Right atrium auricular region (tissue), 2 donors: ENCODE data around the gene VLDLR. TPM values are rescaled to one million over a fixed set of nuclear protein-coding genes. Genes with fewer than 3 reads are reported as not detected.

Experiments used
- DNase-seq: peaks from one replicate; pipeline ENCODE4 v3.0.0-alpha.2; 2019; ENCODE audit warnings: low spot score
- H3K27ac ChIP-seq, 2 donors: fragments of 200-600 bp; sonication (generic); 1 replicate in 1 of 2; 2 replicates in 1 of 2; pipeline ENCODE4 v1.5.1; 2016 to 2019
- H3K27me3 ChIP-seq, 2 donors: fragments of 200-600 bp; sonication (generic); one replicate each; pipeline versions ENCODE4 v1.5.1 to v1.6.0; 2017 to 2019
- H3K36me3 ChIP-seq: fragments of 200-600 bp; sonication (generic); one replicate; pipeline ENCODE4 v1.5.1; 2016
- H3K4me1 ChIP-seq, 2 donors: fragments of 200-600 bp; sonication (generic); one replicate each; pipeline versions ENCODE4 v1.5.1 to v1.6.0; 2017 to 2019
- H3K4me3 ChIP-seq, 2 donors: fragments of 200-600 bp; sonication (generic); 1 replicate in 1 of 2; 2 replicates in 1 of 2; pipeline ENCODE4 v1.5.1; 2017 to 2019; ENCODE audit warnings: mild to moderate bottlenecking in 1 of 2, moderate library complexity in 1 of 2
- H3K9me3 ChIP-seq, 2 donors: fragments of 200-600 bp; sonication (generic); one replicate each; pipeline ENCODE4 v1.5.1; 2019
- total RNA-seq, 2 donors: library from RNA; depleted of rRNA; stranded (reverse); fragments of >200 nt; gene quantifications; one replicate each; pipeline ENCODE4 v1.1.0, GENCODE V29; 2016
- TF ChIP-seq, protein P1 (sequence below), 2 donors: fragments of 200-600 bp; sonication (generic); IDR thresholded peaks; one replicate each; pipeline ENCODE4 v1.5.1; 2019; ENCODE audit warnings: antibody characterized with exemption in 2 of 2

The VLDLR gene
- total RNA-seq, 2 donors from 2014 or later: 45.3 to 66.9 TPM

GRCh38 chr9:2676466-2676865 lies 54.9 kb downstream of the VLDLR start:
- TF ChIP-seq, protein P1, sequence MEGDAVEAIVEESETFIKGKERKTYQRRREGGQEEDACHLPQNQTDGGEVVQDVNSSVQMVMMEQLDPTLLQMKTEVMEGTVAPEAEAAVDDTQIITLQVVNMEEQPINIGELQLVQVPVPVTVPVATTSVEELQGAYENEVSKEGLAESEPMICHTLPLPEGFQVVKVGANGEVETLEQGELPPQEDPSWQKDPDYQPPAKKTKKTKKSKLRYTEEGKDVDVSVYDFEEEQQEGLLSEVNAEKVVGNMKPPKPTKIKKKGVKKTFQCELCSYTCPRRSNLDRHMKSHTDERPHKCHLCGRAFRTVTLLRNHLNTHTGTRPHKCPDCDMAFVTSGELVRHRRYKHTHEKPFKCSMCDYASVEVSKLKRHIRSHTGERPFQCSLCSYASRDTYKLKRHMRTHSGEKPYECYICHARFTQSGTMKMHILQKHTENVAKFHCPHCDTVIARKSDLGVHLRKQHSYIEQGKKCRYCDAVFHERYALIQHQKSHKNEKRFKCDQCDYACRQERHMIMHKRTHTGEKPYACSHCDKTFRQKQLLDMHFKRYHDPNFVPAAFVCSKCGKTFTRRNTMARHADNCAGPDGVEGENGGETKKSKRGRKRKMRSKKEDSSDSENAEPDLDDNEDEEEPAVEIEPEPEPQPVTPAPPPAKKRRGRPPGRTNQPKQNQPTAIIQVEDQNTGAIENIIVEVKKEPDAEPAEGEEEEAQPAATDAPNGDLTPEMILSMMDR (IDR thresholded peaks at IDR 0.05): no peak

DNA sequence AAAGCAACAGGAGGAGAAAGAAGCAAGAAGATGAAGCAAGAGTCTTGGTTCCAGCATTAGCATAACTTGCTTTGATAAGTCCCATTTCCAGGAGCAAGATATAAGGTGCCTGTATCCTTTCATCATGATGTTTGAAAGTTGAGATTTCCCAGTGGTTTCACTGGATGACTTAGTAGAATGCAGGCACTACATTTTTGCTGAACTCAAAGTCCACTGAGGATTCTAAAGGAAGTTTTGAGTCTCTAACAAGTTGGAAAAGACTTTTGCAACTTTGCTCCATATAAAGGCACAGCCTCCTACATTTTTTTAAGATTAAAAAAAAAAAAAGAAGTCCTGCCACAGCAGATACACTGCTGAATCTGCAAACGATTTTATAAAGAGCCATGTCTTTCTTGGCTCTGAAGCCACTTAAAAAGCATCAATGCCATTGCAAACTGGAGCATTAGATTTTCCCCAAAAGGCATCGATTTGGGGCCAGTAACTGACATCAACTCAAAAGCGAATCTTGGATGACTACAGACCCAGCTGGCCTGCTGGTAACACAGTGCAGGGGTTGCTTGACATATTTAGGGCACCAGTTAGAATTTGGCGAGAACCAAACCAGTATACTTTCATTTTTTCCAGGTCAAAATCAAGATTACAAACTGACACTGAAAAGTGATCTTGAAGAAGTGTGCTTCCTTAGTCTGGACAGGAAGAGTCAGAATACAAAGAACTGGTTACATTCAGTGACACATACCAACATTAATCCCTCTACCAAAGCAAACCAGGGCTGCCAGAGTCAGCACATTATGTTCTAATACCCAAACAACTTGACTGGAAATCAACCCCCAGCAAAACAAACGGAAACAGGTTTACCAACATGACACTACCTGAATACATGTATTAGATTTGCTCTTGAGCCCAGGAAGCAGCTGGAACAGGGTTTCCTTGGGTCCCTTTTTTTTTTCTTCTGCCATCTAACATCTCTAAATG lies 56.6 kb downstream of the VLDLR start:
- Histone ChIP-seq H3K9me3 (no peaks in the 10 kb centered on the region), H3K4me3 (no peak overlapping the region), H3K36me3 (no peaks in the 10 kb centered on the region), H3K27me3 (no peaks in the 10 kb centered on the region), H3K27ac (peak overlapping the region in 1 of 2 donors; percentile 34), H3K4me1 (peaks cover 0 to 6% of the 10 kb centered on the region in 2 donors)
- DNase-seq: no peak
- TF ChIP-seq, protein P1 (IDR thresholded peaks at IDR 0.05): no peak

More at GRCh38 chr9:2676466-2676865, 54.9 kb downstream of the VLDLR start:
- no peaks in the 10 kb centered on the region for H3K9me3 ChIP-seq
- no peak for DNase-seq
- no peak overlapping the region for H3K4me3 ChIP-seq
- H3K36me3 ChIP-seq: no peaks in the 10 kb centered on the region
- H3K27me3 ChIP-seq: no peaks in the 10 kb centered on the region
- H3K27ac ChIP-seq: no peak overlapping the region
- peaks cover 0 to 6% of the 10 kb centered on the region in 2 donors for H3K4me1 ChIP-seq

DNA sequence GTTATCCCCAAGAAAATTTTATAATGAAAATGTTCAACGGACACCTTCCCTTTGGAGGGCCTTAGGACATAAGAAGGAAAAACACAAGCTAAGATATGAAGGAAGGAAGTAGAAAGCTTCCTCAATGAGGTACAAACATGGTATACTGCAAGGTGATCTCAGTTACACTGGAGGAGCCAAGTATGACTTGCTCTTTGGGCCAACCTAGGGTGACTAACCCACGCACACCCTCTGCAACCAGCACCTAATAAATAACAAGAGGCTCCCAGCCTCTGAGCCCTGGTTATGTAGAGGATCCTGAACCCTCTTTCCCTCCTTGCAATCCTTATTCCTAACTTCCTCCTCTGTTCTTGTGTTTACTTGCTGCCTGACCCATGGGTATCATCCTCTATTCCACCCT lies 57.4 kb downstream of the VLDLR start:
- DNase-seq: no peak
- Histone ChIP-seq H3K9me3 (no peaks in the 10 kb centered on the region), H3K36me3 (no peaks in the 10 kb centered on the region), H3K4me3 (no peak overlapping the region), H3K27me3 (no peaks in the 10 kb centered on the region), H3K27ac (no peak overlapping the region), H3K4me1 (peaks cover 0 to 6% of the 10 kb centered on the region in 2 donors)
- TF ChIP-seq, protein P1 (IDR thresholded peaks at IDR 0.05): no peak

DNA sequence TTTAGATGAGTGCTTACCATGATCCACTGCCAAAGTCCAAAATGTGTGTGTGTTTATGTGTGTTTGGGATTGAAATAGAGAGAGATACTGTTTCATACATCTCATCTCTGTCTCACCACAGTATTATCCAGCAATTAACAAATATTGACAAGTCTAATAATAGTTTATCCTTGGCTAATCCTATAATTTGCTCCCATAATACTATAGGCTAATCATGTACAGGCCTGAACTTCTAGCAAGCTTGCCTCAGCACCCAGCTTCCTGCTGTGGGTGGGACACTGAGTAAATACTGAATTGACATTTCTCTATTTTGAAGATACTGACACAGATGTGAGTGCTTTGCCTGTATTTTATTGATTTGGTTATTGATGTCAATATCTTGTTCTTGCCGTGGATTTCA lies 60.4 kb downstream of the VLDLR start:
- TF ChIP-seq, protein P1 (IDR thresholded peaks at IDR 0.05): no peak
- Histone ChIP-seq H3K27me3 (no peaks in the 10 kb centered on the region), H3K4me3 (no peak overlapping the region), H3K9me3 (no peaks in the 10 kb centered on the region), H3K27ac (no peak overlapping the region), H3K4me1 (peaks cover 0 to 6% of the 10 kb centered on the region in 2 donors), H3K36me3 (no peaks in the 10 kb centered on the region)
- DNase-seq: no peak

- no peaks in the 10 kb centered on the region for H3K9me3 ChIP-seq
- H3K27me3 ChIP-seq: no peaks in the 10 kb centered on the region
- no peak overlapping the region for H3K4me3 ChIP-seq
- TF ChIP-seq, protein P1 (IDR thresholded peaks at IDR 0.05): no peak
- H3K4me1 ChIP-seq: no peaks in the 10 kb centered on the region
- H3K27ac ChIP-seq: no peak overlapping the region
- no peaks in the 10 kb centered on the region for H3K36me3 ChIP-seq
- no peak for DNase-seq
Measured at GRCh38 chr9:2686911-2687310, 65.3 kb downstream of the VLDLR start.
